BE2C (cell line): Measurements from ENCODE around the gene OR5D16. TPM values are rescaled to one million over a fixed set of nuclear protein-coding genes. Genes with fewer than 3 reads are reported as not detected.

Experiments used
- DNase-seq: peaks from one replicate; pipeline ENCODE4 v3.0.0-alpha.2; 2020
- H3K27me3 ChIP-seq: fragments of 250-450 bp; sonication (Bioruptor Pico); 2 replicates; pipeline ENCODE4 v1.5.1; 2020; ENCODE audit warnings: mild to moderate bottlenecking
- H3K36me3 ChIP-seq: fragments of 250-450 bp; sonication (Bioruptor Pico); 2 replicates; pipeline ENCODE4 v1.5.1; 2020; ENCODE audit warnings: mild to moderate bottlenecking
- H3K4me1 ChIP-seq: fragments of 250-450 bp; sonication (Bioruptor Pico); 2 replicates; pipeline ENCODE4 v1.5.1; 2020
- H3K4me3 ChIP-seq: 2 replicates; pipeline ENCODE4 v1.5.1; 2011; ENCODE audit warnings: low read depth, low read length
- H3K9me3 ChIP-seq: fragments of 250-450 bp; sonication (Bioruptor Pico); 2 replicates; pipeline ENCODE4 v1.5.1; 2020
- CTCF ChIP-seq: IDR thresholded peaks from 2 replicates; pipeline ENCODE4 v1.5.1; 2012; ENCODE audit warnings: mild to moderate bottlenecking, low read depth, low read length
- polyA plus RNA-seq: library from polyadenylated mRNA; unstranded; fragments of >200 nt; gene quantifications from one replicate; pipeline ENCODE4 v1.2.1, GENCODE V29; 2012; ENCODE audit warnings: low read depth, missing spikeins; ENCODE audit not compliant: insufficient read length, insufficient read depth

OR5D16 gene
- polyA plus RNA-seq = not detected

GRCh38 chr11:55838452-55838851 lies at the start of gene OR5D16:
OR5D16 (plus strand) TSS chr11:55838752; CDS start chr11:55838752, 0 bp downstream.
- H3K9me3 ChIP-seq = no peaks in the 10 kb centered on the region
- DNase-seq = no peak
- H3K4me1 ChIP-seq = no peaks in the 10 kb centered on the region
- H3K36me3 ChIP-seq = no peaks in the 10 kb centered on the region
- TF ChIP-seq CTCF = no peak
- no peaks in the 10 kb centered on the region for H3K27me3 ChIP-seq
- H3K4me3 ChIP-seq = no peak within 1 kb of the TSS

GRCh38 chr11:55791606-55792005 lies 46.9 kb upstream of the OR5D16 start:
- no peaks in the 10 kb centered on the region for H3K9me3 ChIP-seq

GRCh38 chr11:55793321-55793720 lies 45.2 kb upstream of the OR5D16 start:
- H3K27me3 ChIP-seq = no peaks in the 10 kb centered on the region
- no peaks in the 10 kb centered on the region for H3K4me1 ChIP-seq
- no peak overlapping the region for H3K4me3 ChIP-seq
- no peak for TF ChIP-seq CTCF
- H3K9me3 ChIP-seq = no peaks in the 10 kb centered on the region
- H3K36me3 ChIP-seq = no peaks in the 10 kb centered on the region
- no peak for DNase-seq

More at GRCh38 chr11:55791606-55792005, 46.9 kb upstream of the OR5D16 start:
- no peak for DNase-seq
- H3K36me3 ChIP-seq = no peaks in the 10 kb centered on the region
- no peak overlapping the region for H3K4me3 ChIP-seq
- no peak for TF ChIP-seq CTCF
- no peaks in the 10 kb centered on the region for H3K27me3 ChIP-seq
- no peaks in the 10 kb centered on the region for H3K4me1 ChIP-seq

- Histone ChIP-seq H3K36me3 (no peaks in the 10 kb centered on the region), H3K9me3 (no peaks in the 10 kb centered on the region), H3K27me3 (no peaks in the 10 kb centered on the region), H3K4me1 (no peaks in the 10 kb centered on the region), H3K4me3 (no peak within 1 kb of the TSS)
- DNase-seq = no peak
- TF ChIP-seq CTCF = no peak
These were observed 43.3 kb upstream of the OR5D16 start, which contains the start of gene OR5D14 for GRCh38 chr11:55795256-55795655. OR5D14 (plus strand) TSS chr11:55795556; CDS start chr11:55795556, 0 bp downstream.

GRCh38 chr11:55806248-55806647 lies 32.3 kb upstream of the OR5D16 start:
- H3K4me1 ChIP-seq = no peaks in the 10 kb centered on the region
- DNase-seq = no peak
- no peaks in the 10 kb centered on the region for H3K9me3 ChIP-seq
- H3K27me3 ChIP-seq = no peaks in the 10 kb centered on the region
- H3K4me3 ChIP-seq = no peak overlapping the region
- no peaks in the 10 kb centered on the region for H3K36me3 ChIP-seq
- no peak for TF ChIP-seq CTCF

- H3K4me1 ChIP-seq = no peaks in the 10 kb centered on the region
- TF ChIP-seq CTCF = no peak
- no peaks in the 10 kb centered on the region for H3K9me3 ChIP-seq
- H3K36me3 ChIP-seq = no peaks in the 10 kb centered on the region
- no peak for DNase-seq
- H3K27me3 ChIP-seq = no peaks in the 10 kb centered on the region
- no peak within 1 kb of the TSS for H3K4me3 ChIP-seq
These were observed 27.5 kb upstream of the OR5D16 start, which contains the start of gene OR5L1 for GRCh38 chr11:55811067-55811466. OR5L1 (plus strand) TSS chr11:55811367; CDS start chr11:55811467, 100 bp downstream.
